CD4-positive, alpha-beta T cell treated with Interleukin-17A for 1 hour (primary cell): ENCODE data around the gene MICU1.

Experiments used
- DNase-seq: peaks from one replicate; pipeline ENCODE4 v3.0.0-alpha.2; 2020

Gene MICU1

GRCh38 chr10:72630144-72630543 lies 4.3 kb upstream of the MICU1 start:
- DNase-seq = no peak

- DNase-seq = no peak
These were observed 520 bp upstream of the MICU1 start for GRCh38 chr10:72626444-72626754.

- no peak for DNase-seq
These were observed 637 bp downstream of the MICU1 start for GRCh38 chr10:72625276-72625607.

- no peak for DNase-seq
These were observed 3.6 kb downstream of the MICU1 start for GRCh38 chr10:72622271-72622670.

GRCh38 chr10:72616716-72617115 lies 9.2 kb downstream of the MICU1 start:
- DNase-seq = no peak

- no peak for DNase-seq
These were observed 9.9 kb downstream of the MICU1 start for GRCh38 chr10:72615970-72616369.

- no peak for DNase-seq
These were observed 13.6 kb downstream of the MICU1 start for GRCh38 chr10:72612203-72612826.

- no peak for DNase-seq
These were observed 14.1 kb downstream of the MICU1 start for GRCh38 chr10:72611783-72612182.

GRCh38 chr10:72610466-72610865 lies 15.4 kb downstream of the MICU1 start:
- no peak for DNase-seq

GRCh38 chr10:72605122-72605521 lies 20.8 kb downstream of the MICU1 start:
- DNase-seq = no peak

- no peak for DNase-seq
These were observed 24.7 kb downstream of the MICU1 start for GRCh38 chr10:72601144-72601543.

GRCh38 chr10:72598769-72599701 lies 26.8 kb downstream of the MICU1 start:
- DNase-seq = no peak

GRCh38 chr10:72597897-72598296 lies 28.0 kb downstream of the MICU1 start:
- DNase-seq = no peak

- no peak for DNase-seq
These were observed 30.4 kb downstream of the MICU1 start for GRCh38 chr10:72595436-72595835.

GRCh38 chr10:72593963-72594362 lies 31.9 kb downstream of the MICU1 start:
- peak; percentile 2 for DNase-seq

- no peak for DNase-seq
These were observed 37.6 kb downstream of the MICU1 start for GRCh38 chr10:72588266-72588665.

- no peak for DNase-seq
These were observed 38.3 kb downstream of the MICU1 start for GRCh38 chr10:72587568-72587967.

- DNase-seq = no peak
These were observed 51.2 kb downstream of the MICU1 start for GRCh38 chr10:72574636-72575035.

- DNase-seq = no peak
These were observed 52.8 kb downstream of the MICU1 start for GRCh38 chr10:72573079-72573478.

- DNase-seq = no peak
These were observed 57.8 kb downstream of the MICU1 start for GRCh38 chr10:72567889-72568640.

GRCh38 chr10:72567421-72567820 lies 58.5 kb downstream of the MICU1 start:
- DNase-seq = no peak

GRCh38 chr10:72564596-72564995 lies 61.3 kb downstream of the MICU1 start:
- DNase-seq = no peak

GRCh38 chr10:72563327-72563932 lies 62.4 kb downstream of the MICU1 start:
- DNase-seq = peak; percentile 3
